Muscle layer of colon (tissue), 2 donors: ENCODE measurements around the gene NAV1.
"Not testable (repeated sequence)": the region's sequence is repeated elsewhere in the genome, so short reads cannot be mapped to it uniquely, and the experiment has no call there.

Source experiments
- H3K27ac ChIP-seq: one replicate; pipeline ENCODE4 v1.7.0; 2013; ENCODE audit warnings: low read depth, mild to moderate bottlenecking, low read length, moderate library complexity
- H3K27me3 ChIP-seq, 2 donors: one replicate each; pipeline ENCODE4 v1.7.0; 2013; ENCODE audit warnings: low read length in 2 of 2, mild to moderate bottlenecking in 2 of 2; ENCODE audit not compliant: insufficient read depth in 2 of 2, control insufficient read depth in 1 of 2
- H3K36me3 ChIP-seq: one replicate; pipeline ENCODE4 v1.7.0; 2013; ENCODE audit warnings: mild to moderate bottlenecking, low read length; ENCODE audit not compliant: insufficient read depth
- H3K4me1 ChIP-seq: one replicate; pipeline ENCODE4 v1.7.0; 2013; ENCODE audit warnings: mild to moderate bottlenecking, low read length; ENCODE audit not compliant: insufficient read depth
- H3K4me3 ChIP-seq, 2 donors: one replicate each; pipeline ENCODE4 v1.7.0; 2013; ENCODE audit warnings: low read length in 2 of 2, low read depth in 1 of 2, mild to moderate bottlenecking in 1 of 2, moderate library complexity in 1 of 2
- H3K9ac ChIP-seq: one replicate; pipeline ENCODE4 v1.7.0; 2013; ENCODE audit warnings: low read length
- H3K9me3 ChIP-seq: one replicate; pipeline ENCODE4 v1.7.0; 2013; ENCODE audit warnings: mild to moderate bottlenecking, low read length
- donor health status: abdominal sarcoma.
- donor health status: Adenocarcinoma of cecum.

Gene NAV1

DNA sequence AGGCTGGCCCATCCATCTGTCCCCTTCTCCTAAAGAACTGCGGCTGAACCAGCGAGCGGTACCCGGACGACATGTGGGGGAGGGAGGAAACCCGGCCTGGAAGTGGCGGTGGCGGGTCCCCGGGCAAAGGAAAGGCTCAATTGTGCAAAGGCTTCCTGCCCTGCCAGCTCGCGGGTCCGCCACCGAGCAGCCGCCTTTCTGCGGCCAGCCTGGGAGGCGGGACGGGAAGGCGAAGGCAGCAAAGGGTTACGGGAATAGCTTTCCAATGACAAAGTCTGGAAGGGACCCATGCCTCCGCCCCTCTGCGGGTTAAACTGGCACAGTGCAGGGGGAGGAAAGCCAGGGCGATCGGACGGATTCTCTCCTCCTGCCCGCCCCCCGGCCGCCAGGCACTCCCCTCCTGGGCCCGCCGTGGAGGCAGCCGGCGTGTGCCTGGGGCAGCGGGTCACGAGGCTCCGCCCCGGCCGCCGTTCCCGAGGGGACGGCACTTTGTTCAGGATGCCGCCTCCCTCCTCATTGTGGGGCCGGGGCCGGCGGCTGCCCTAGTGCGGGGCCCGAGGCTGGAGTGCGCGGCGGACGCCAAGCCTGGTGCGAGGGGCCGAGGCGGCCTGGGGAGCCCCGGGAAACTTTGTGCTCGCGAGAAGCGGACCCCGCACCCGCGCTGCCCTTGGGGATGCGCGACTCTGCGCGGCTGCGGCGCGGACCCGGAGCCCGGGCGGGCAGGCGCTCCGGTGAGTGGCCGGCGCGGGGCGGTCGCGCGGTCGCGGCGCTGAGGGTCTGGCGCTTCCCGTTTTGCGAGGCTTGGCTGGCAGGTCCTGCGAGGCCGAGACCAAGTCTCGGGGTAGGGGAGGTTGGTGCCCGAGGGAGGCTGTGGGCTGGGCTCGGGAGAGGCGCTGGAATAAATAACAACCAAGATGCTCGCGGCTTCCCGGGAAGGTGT lies at the start of gene NAV1:
NAV1 (plus strand) TSS at position 516 of the 940 bp plus-strand sequence. CDS start 83,758 bp downstream, outside the sequence.
- Histone ChIP-seq H3K4me1 (peaks cover 75% of the 10 kb centered on the region), H3K9ac (peak within 1 kb of the TSS; percentile 83), H3K27me3 (no peaks in the 10 kb centered on the region), H3K36me3 (no peaks in the 10 kb centered on the region), H3K9me3 (no peaks in the 10 kb centered on the region), H3K27ac (peak within 1 kb of the TSS; percentile 93), H3K4me3 (peak within 1 kb of the TSS; percentile 53 to 77)

GRCh38 chr1:201489643-201490261 lies 49.2 kb upstream of the NAV1 start:
- Histone ChIP-seq H3K9ac (no peak overlapping the region), H3K36me3 (peaks cover 92% of the 10 kb centered on the region), H3K27ac (peak overlapping the region; percentile 79), H3K9me3 (no peaks in the 10 kb centered on the region), H3K27me3 (no peaks in the 10 kb centered on the region), H3K4me3 (peak overlapping the region in 1 of 2 donors; percentile 29), H3K4me1 (peaks cover 96% of the 10 kb centered on the region)

DNA sequence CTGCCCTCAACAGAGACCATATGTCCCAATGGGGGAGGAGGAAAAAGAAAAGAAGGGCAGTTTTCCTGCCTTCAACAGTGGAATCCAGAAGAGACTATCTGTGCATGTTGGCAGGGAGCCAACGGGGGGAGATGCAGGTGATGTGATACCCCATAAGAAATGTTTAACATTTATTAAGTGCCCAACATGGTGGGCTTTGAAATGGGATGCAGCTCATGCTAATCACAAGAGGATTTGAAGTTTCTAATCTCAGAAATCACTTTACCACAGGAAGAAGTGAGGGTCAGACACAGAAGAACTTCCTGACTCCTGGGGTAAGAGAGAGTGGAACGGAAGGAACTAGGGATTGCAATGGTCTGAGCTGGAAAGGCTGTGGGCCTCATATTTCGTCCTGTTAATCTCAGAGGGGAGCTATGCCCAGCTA lies 48.2 kb upstream of the NAV1 start:
- Histone ChIP-seq H3K27me3 (no peaks in the 10 kb centered on the region), H3K4me3 (peak overlapping the region in 1 of 2 donors; percentile 29), H3K9ac (no peak overlapping the region), H3K27ac (peak overlapping the region; percentile 79), H3K9me3 (no peaks in the 10 kb centered on the region), H3K36me3 (peaks cover 92% of the 10 kb centered on the region), H3K4me1 (peaks cover 96% of the 10 kb centered on the region)

DNA sequence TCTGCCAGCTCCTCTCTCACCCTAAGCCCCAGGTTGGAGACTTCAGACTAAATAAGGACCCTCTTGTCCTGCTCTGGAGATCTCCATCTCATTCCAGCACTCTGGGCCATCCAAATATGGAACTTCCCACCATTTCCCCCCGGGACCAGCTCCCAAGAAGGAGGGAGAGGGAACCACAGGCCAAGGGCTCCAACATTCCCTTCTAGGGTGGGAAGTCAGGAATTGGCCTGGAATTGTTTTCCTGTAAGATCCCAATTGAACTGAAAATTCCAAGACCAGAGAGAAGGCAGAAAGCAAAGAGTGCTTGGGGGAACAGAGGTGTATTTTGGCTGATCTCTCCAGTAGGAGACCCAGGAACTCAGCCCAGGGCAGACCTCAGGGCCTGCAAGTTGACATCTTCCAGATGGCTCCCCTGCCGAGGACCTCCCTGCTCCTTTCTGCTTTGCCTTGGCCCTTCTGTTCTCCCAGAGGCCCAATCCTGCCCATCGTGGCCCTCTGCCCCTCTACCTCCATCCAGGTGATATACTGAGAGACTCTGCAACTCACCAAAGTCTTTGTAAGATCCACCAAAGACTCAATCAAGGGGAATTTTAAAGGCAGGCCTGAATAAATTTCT lies 46.9 kb upstream of the NAV1 start:
- peaks cover 92% of the 10 kb centered on the region for H3K36me3 ChIP-seq
- H3K27ac ChIP-seq: peak overlapping the region; percentile 97
- H3K9ac ChIP-seq: peak overlapping the region; percentile 1
- peak overlapping the region in 1 of 2 donors; percentile 20 for H3K4me3 ChIP-seq
- H3K9me3 ChIP-seq: no peaks in the 10 kb centered on the region
- peaks cover 96% of the 10 kb centered on the region for H3K4me1 ChIP-seq
- no peaks in the 10 kb centered on the region for H3K27me3 ChIP-seq

GRCh38 chr1:201493026-201493656 lies 45.8 kb upstream of the NAV1 start:
- H3K9me3 ChIP-seq, H3K9ac ChIP-seq, H3K4me3 ChIP-seq, H3K27me3 ChIP-seq: not testable (repeated sequence)
- Histone ChIP-seq H3K4me1 (peaks cover 95% of the 10 kb centered on the region), H3K27ac (peak overlapping the region; percentile 97), H3K36me3 (peaks cover 89% of the 10 kb centered on the region)

- peak overlapping the region in 1 of 2 donors; percentile 36 for H3K4me3 ChIP-seq
- no peaks in the 10 kb centered on the region for H3K9me3 ChIP-seq
- H3K27me3 ChIP-seq: no peaks in the 10 kb centered on the region
- peak overlapping the region; percentile 18 for H3K9ac ChIP-seq
- peak overlapping the region; percentile 97 for H3K27ac ChIP-seq
- H3K36me3 ChIP-seq: peaks cover 89% of the 10 kb centered on the region
- H3K4me1 ChIP-seq: peaks cover 95% of the 10 kb centered on the region
Measured at GRCh38 chr1:201493757-201494617, 44.9 kb upstream of the NAV1 start.

DNA sequence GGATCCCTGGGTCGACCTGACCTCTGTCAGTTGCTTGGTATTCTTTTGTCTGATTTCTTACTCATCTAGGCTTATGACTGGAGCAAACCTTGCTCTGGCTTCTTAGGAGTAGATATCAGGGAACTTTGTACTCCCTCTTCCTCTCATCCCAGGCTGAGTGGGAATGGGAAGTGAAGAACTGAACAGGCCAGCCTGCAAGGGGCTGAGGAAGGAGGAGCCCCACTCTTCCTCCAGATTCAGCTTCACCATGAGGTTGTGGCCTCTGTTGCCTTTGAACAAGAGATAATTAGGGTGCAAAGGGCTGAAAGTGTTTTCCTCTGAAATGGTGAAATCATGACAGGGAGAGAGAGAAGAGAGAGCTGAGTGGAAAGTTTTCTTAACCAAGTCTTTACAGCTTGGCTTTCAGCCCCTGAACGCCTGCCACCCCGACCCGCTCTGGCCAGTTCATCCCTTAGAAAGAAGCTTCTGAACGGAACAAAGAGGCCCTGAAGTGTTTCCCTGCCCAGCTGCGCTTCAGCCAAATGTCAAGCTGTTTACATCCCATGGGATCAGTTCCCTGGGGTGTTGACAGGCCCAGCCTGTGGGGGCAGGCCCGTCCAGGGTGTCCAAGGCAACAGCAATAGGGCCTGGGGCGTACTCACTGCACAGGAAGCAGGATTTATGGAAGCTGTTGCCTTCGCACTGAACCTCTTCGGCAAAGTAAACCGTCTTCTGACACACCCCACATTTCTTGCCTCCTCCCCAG lies 43.2 kb upstream of the NAV1 start:
- H3K36me3 ChIP-seq: peaks cover 86% of the 10 kb centered on the region
- H3K9ac ChIP-seq: peak overlapping the region; percentile 75
- H3K4me3 ChIP-seq: peak overlapping the region in 1 of 2 donors; percentile 49
- H3K27me3 ChIP-seq: no peaks in the 10 kb centered on the region
- H3K9me3 ChIP-seq: no peaks in the 10 kb centered on the region
- H3K27ac ChIP-seq: peak overlapping the region; percentile 97
- peaks cover 95% of the 10 kb centered on the region for H3K4me1 ChIP-seq

- no peaks in the 10 kb centered on the region for H3K9me3 ChIP-seq
- peak overlapping the region in 1 of 2 donors; percentile 49 for H3K4me3 ChIP-seq
- peaks cover 83% of the 10 kb centered on the region for H3K36me3 ChIP-seq
- H3K27ac ChIP-seq: peak overlapping the region; percentile 97
- peaks cover 97% of the 10 kb centered on the region for H3K4me1 ChIP-seq
- peak overlapping the region; percentile 75 for H3K9ac ChIP-seq
- no peaks in the 10 kb centered on the region for H3K27me3 ChIP-seq
Measured at GRCh38 chr1:201496296-201496690, 42.6 kb upstream of the NAV1 start.

DNA sequence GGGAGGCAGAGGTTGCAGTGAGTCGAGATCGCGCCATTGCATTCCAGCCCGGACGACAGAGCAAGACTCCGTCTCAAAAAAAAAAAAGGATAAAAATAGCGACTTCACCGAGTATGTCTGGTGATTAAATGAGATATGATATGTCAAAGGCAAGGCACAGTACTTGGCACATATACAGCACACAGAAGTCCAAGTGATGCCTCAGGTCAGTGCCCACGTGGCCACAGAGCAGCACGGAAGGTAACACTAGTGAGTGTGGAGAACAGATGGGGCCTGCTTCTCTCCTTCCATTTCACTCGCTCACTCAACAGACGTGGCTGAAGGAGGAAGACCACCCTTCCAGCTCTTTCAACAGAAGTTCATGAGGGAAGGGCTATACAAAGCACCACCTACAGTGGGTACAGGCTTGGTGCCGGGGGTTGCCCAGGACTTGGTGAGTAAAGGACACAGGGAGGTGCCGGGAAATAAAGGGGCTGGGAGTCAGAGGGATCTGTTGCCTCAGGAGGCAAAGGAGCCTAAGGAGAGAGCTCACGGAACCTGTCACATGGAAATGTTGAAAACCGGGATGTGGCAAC lies 40.9 kb upstream of the NAV1 start:
- no peaks in the 10 kb centered on the region for H3K9me3 ChIP-seq
- H3K4me1 ChIP-seq: peaks cover 96% of the 10 kb centered on the region
- H3K4me3 ChIP-seq: peak overlapping the region in 1 of 2 donors; percentile 49
- H3K36me3 ChIP-seq: peaks cover 78% of the 10 kb centered on the region
- no peaks in the 10 kb centered on the region for H3K27me3 ChIP-seq
- peak overlapping the region; percentile 99 for H3K27ac ChIP-seq
- H3K9ac ChIP-seq: peak overlapping the region; percentile 44
